B cell (primary cell): ENCODE results near the gene SLC39A11.

Experiments
- EZH2 ChIP-seq: IDR thresholded peaks from 2 replicates; pipeline ENCODE4 v1.6.1; 2012; ENCODE audit warnings: borderline replicate concordance, low read depth, mild to moderate bottlenecking, moderate library complexity, low read length; ENCODE audit not compliant: insufficient read depth, poor library complexity, severe bottlenecking
- TF ChIP-seq, protein P1 (sequence below): fragments of 200-600 bp; IDR thresholded peaks from one replicate; pipeline ENCODE4 v1.8.0; 2022; ENCODE audit warnings: antibody characterized with exemption, mild to moderate bottlenecking

DNA sequence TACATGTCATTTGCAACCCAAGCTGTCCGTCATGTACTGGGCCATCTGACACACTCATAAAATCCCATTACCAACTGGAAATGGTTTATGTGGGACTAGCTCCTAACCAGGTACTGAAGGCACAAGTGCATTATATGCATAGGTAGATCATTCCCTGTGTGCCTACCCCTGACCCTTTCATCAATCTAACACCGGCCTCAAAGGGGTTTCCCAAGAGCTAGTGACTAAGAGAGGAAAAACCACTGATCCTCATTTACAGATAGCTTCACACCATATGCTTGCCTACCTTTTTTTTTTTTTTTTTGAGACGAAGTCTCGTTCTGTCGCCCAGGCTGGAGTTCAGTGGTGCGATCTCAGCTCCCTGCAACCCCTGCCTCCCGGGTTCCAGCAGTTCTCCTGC, 449.8 kb downstream of the SLC39A11 start:
- TF ChIP-seq, protein P1, sequence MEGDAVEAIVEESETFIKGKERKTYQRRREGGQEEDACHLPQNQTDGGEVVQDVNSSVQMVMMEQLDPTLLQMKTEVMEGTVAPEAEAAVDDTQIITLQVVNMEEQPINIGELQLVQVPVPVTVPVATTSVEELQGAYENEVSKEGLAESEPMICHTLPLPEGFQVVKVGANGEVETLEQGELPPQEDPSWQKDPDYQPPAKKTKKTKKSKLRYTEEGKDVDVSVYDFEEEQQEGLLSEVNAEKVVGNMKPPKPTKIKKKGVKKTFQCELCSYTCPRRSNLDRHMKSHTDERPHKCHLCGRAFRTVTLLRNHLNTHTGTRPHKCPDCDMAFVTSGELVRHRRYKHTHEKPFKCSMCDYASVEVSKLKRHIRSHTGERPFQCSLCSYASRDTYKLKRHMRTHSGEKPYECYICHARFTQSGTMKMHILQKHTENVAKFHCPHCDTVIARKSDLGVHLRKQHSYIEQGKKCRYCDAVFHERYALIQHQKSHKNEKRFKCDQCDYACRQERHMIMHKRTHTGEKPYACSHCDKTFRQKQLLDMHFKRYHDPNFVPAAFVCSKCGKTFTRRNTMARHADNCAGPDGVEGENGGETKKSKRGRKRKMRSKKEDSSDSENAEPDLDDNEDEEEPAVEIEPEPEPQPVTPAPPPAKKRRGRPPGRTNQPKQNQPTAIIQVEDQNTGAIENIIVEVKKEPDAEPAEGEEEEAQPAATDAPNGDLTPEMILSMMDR: no peak
- no peak for TF ChIP-seq EZH2
